GM23338 (cell line): ENCODE measurements around the gene NRF1. TPM values are rescaled to one million over a fixed set of nuclear protein-coding genes. Genes with fewer than 3 reads are reported as not detected.

ENCODE experiments used
- ATAC-seq: fragments of 200-7000 bp; cut with Tn5 transposase; 3 replicates; pipeline ENCODE4 v1.9.1; 2020
- DNase-seq: peaks from one replicate; pipeline ENCODE4 v3.0.0-alpha.2; 2015; ENCODE audit warnings: low spot score
- H2AFZ ChIP-seq: fragments of 200-600 bp; sonication (generic); 2 replicates; pipeline ENCODE4 v1.8.0; 2016; ENCODE audit warnings: antibody characterized with exemption, mild to moderate bottlenecking, moderate library complexity
- H3F3A ChIP-seq: fragments of 200-600 bp; sonication (generic); replicated peaks from 2 replicates; pipeline ENCODE4 v1.8.0; 2017; ENCODE audit warnings: antibody characterized with exemption, mixed run types, low read depth
- H3K27ac ChIP-seq: fragments of 200-600 bp; sonication (generic); 2 replicates; pipeline ENCODE4 v1.6.1; 2016; ENCODE audit warnings: low read depth
- H3K27me3 ChIP-seq: fragments of 200-600 bp; sonication (generic); 2 replicates; pipeline ENCODE4 v1.8.0; 2016; ENCODE audit warnings: mild to moderate bottlenecking, mixed run types, moderate library complexity; ENCODE audit not compliant: insufficient read depth
- H3K36me3 ChIP-seq: fragments of 200-600 bp; sonication (generic); 2 replicates; pipeline ENCODE4 v1.8.0; 2016; ENCODE audit warnings: mild to moderate bottlenecking; ENCODE audit not compliant: insufficient read depth
- H3K4me1 ChIP-seq: fragments of 200-600 bp; sonication (generic); 2 replicates; pipeline ENCODE4 v1.8.0; 2016; ENCODE audit warnings: mild to moderate bottlenecking, moderate library complexity; ENCODE audit not compliant: insufficient read depth
- H3K4me2 ChIP-seq: fragments of 200-600 bp; sonication (generic); 2 replicates; pipeline ENCODE4 v1.7.1; 2017; ENCODE audit warnings: mixed run types
- H3K4me3 ChIP-seq: fragments of 200-600 bp; sonication (generic); 2 replicates; pipeline ENCODE4 v1.6.1; 2016; ENCODE audit warnings: mixed run types
- H3K79me2 ChIP-seq: fragments of 200-600 bp; sonication (generic); replicated peaks from 2 replicates; pipeline ENCODE4 v1.8.0; 2017; ENCODE audit warnings: mild to moderate bottlenecking; ENCODE audit not compliant: insufficient read depth
- H3K9me2 ChIP-seq: fragments of 200-600 bp; sonication (generic); 2 replicates; pipeline ENCODE4 v1.8.0; 2017; ENCODE audit not compliant: insufficient read depth
- H4K20me1 ChIP-seq: fragments of 200-600 bp; sonication (generic); replicated peaks from 2 replicates; pipeline ENCODE4 v1.8.0; 2017; ENCODE audit warnings: mild to moderate bottlenecking; ENCODE audit not compliant: insufficient read depth
- H3K27ac Mint-ChIP-seq: 2 replicates; pipeline ENCODE4 v1.8.0; 2020; ENCODE audit warnings: inconsistent platforms, mild to moderate bottlenecking, moderate library complexity, mixed read lengths
- H3K27me3 Mint-ChIP-seq: 3 replicates; pipeline ENCODE4 v1.8.0; 2022; ENCODE audit warnings: low read depth, mild to moderate bottlenecking, moderate library complexity, mixed read lengths, inconsistent platforms; ENCODE audit not compliant: insufficient read depth, poor library complexity
- H3K36me3 Mint-ChIP-seq: 3 replicates; pipeline ENCODE4 v1.8.0; 2021; ENCODE audit warnings: low read depth, mild to moderate bottlenecking, inconsistent platforms, moderate library complexity, mixed read lengths
- H3K4me1 Mint-ChIP-seq: 3 replicates; pipeline ENCODE4 v1.8.0; 2020; ENCODE audit warnings: mild to moderate bottlenecking, inconsistent platforms, mixed read lengths
- H3K4me3 Mint-ChIP-seq: 3 replicates; pipeline ENCODE4 v1.8.0; 2021; ENCODE audit warnings: moderate library complexity, mild to moderate bottlenecking, inconsistent platforms, mixed read lengths
- H3K9me3 Mint-ChIP-seq: 3 replicates; pipeline ENCODE4 v1.8.0; 2020; ENCODE audit warnings: moderate library complexity, mild to moderate bottlenecking, inconsistent platforms, mixed read lengths
- CREB1 ChIP-seq: fragments of 250-450 bp; sonication (Bioruptor Pico); IDR thresholded peaks from 2 replicates; pipeline ENCODE4 v1.5.0; 2020; ENCODE audit warnings: low read depth, mild to moderate bottlenecking, moderate library complexity
- EZH2 ChIP-seq: fragments of 200-600 bp; sonication (generic); IDR thresholded peaks from one replicate; pipeline ENCODE4 v1.8.0; 2017; ENCODE audit warnings: antibody characterized with exemption, mild to moderate bottlenecking, low read depth; ENCODE audit not compliant: unreplicated experiment
- EZH2phosphoT487 ChIP-seq: fragments of 200-600 bp; sonication (generic); IDR thresholded peaks from one replicate; pipeline ENCODE4 v1.8.1; 2018; ENCODE audit warnings: antibody characterized with exemption; ENCODE audit not compliant: unreplicated experiment
- NANOG ChIP-seq: IDR thresholded peaks from 2 replicates; pipeline ENCODE4 v1.6.1; 2016; ENCODE audit warnings: antibody characterized with exemption, borderline replicate concordance
- POLR2AphosphoS5 ChIP-seq: IDR thresholded peaks from 2 replicates; pipeline ENCODE4 v1.6.1; 2016; ENCODE audit warnings: antibody characterized with exemption, low read depth
- STAT1 ChIP-seq: IDR thresholded peaks from one replicate; pipeline ENCODE4 v1.6.1; 2016; ENCODE audit warnings: antibody characterized with exemption; ENCODE audit not compliant: unreplicated experiment
- ZNF114 ChIP-seq: fragments of 250-450 bp; sonication (Bioruptor Pico); IDR thresholded peaks from 2 replicates; pipeline ENCODE4 v1.5.0; 2020; ENCODE audit warnings: mild to moderate bottlenecking, moderate library complexity
- polyA plus RNA-seq: library from polyadenylated mRNA; unstranded; fragments of >200 nt; fragmentation: Nextera tagmentation; extraction: Ambion mirVana; gene quantifications from 2 replicates; pipeline ENCODE4 v1.2.1, GENCODE V29; 2016
- total RNA-seq: library from RNA; depleted of rRNA; stranded (reverse); fragments of >200 nt; shearing (Covaris generic); gene quantifications from 2 replicates; pipeline ENCODE4 v1.2.3, GENCODE V29; 2014
- TF ChIP-seq, protein P1 (sequence below): IDR thresholded peaks from 2 replicates; pipeline ENCODE4 v1.6.1; 2016; ENCODE audit warnings: antibody characterized with exemption
- TF ChIP-seq, protein P2 (sequence below), 2 experiments: fragments of 200-600 bp in 1 of 2; sonication (generic) in 1 of 2; conservative IDR thresholded peaks; 2 replicates each; pipeline versions ENCODE4 v1.5.1 to v1.6.1; 2016 to 2017; ENCODE audit warnings: antibody characterized with exemption in 2 of 2, low read depth in 2 of 2, mild to moderate bottlenecking in 2 of 2, moderate library complexity in 1 of 2
- TF ChIP-seq, protein P3 (sequence below): IDR thresholded peaks from one replicate; pipeline ENCODE4 v1.6.1; 2018; ENCODE audit warnings: antibody characterized with exemption; ENCODE audit not compliant: unreplicated experiment

The NRF1 gene
- total and polyA plus RNA-seq, 2 experiments from 2014 or later = 5.3 to 24.6 TPM

DNA sequence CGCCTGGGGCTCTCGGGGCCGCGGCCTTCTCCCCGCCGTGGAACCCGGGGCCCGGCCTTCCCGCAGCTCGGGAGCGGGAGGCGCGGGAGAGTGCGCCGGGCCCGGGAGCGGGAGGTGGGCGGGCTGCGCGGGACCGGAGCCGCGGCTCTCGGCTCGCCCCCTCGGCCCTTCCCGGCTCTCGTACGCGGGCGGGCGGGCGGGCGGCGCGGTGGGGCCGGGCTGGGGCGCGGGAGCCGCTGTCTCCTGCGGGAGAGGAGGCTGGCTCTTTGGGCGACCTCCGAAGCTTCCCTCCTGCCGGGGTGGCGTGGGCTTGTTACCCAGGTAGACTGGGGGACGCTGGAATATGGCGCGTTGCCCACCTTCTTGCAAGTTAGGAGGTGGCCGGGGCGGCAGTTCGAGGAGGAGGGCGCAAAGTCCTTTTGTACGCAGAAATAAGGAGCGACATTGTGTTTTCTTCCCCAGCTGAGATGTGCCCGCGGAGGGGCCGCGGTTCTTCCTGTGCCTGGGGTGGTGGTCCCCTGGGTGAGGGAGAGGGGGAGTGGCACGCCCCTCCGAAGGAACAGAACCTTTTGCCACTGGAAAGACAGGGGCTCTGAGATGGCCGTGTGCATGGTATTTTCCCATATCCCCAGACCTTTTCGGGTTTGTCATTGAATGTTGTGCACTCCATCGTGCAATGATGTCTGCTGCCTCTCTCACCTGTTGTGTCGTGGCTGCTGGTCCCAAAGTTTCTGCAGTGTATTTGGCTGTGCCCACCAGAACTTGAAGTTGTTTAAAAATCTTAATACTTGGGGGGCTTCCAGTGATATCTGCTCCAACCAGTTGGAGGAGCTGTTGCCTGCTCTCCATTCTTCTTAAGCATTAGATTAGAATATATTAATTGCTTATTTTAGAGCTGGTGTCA lies 844 bp downstream of the NRF1 start:
- Histone ChIP-seq H3K4me2 (peak overlapping the region; percentile 98), H3K9me2 (no peaks in the 10 kb centered on the region), H3K27ac (no peak overlapping the region), H3K36me3 (no peaks in the 10 kb centered on the region; the same call in 1 of the 2 replicates), H4K20me1 (peaks cover 52% of the 10 kb centered on the region), H3K27me3 (no peaks in the 10 kb centered on the region), H3K79me2 (peaks cover 57% of the 10 kb centered on the region), H3K4me3 (peak overlapping the region; percentile 84), H2AFZ (no peak overlapping the region), H3F3A (no peaks in the 10 kb centered on the region), H3K4me1 (peaks cover 32% of the 10 kb centered on the region)
- Mint-ChIP-seq H3K27me3 (peaks cover 11% of the 10 kb centered on the region), H3K27ac (peak overlapping the region; percentile 64), H3K4me3 (peak overlapping the region; percentile 91), H3K36me3 (peaks cover 14% of the 10 kb centered on the region), H3K4me1 (peaks cover 37% of the 10 kb centered on the region), H3K9me3 (no peaks in the 10 kb centered on the region; the same call in 2 of the 3 replicates)
- TF ChIP-seq, protein P1, sequence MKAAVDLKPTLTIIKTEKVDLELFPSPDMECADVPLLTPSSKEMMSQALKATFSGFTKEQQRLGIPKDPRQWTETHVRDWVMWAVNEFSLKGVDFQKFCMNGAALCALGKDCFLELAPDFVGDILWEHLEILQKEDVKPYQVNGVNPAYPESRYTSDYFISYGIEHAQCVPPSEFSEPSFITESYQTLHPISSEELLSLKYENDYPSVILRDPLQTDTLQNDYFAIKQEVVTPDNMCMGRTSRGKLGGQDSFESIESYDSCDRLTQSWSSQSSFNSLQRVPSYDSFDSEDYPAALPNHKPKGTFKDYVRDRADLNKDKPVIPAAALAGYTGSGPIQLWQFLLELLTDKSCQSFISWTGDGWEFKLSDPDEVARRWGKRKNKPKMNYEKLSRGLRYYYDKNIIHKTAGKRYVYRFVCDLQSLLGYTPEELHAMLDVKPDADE = no peak
- TF ChIP-seq CREB1 (CRISPR knock-in tag) = no peak
- no peak for TF ChIP-seq EZH2phosphoT487
- no peak for TF ChIP-seq POLR2AphosphoS5
- TF ChIP-seq, protein P2, sequence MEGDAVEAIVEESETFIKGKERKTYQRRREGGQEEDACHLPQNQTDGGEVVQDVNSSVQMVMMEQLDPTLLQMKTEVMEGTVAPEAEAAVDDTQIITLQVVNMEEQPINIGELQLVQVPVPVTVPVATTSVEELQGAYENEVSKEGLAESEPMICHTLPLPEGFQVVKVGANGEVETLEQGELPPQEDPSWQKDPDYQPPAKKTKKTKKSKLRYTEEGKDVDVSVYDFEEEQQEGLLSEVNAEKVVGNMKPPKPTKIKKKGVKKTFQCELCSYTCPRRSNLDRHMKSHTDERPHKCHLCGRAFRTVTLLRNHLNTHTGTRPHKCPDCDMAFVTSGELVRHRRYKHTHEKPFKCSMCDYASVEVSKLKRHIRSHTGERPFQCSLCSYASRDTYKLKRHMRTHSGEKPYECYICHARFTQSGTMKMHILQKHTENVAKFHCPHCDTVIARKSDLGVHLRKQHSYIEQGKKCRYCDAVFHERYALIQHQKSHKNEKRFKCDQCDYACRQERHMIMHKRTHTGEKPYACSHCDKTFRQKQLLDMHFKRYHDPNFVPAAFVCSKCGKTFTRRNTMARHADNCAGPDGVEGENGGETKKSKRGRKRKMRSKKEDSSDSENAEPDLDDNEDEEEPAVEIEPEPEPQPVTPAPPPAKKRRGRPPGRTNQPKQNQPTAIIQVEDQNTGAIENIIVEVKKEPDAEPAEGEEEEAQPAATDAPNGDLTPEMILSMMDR (conservative IDR thresholded peaks at IDR 0.05; ENCODE audit: low read depth in 2 of 2) = peak; percentile 65 to 78
- ATAC-seq (peak; percentile 12; the same call in 2 of the 3 replicates), DNase-seq (peak; percentile 40)

DNA sequence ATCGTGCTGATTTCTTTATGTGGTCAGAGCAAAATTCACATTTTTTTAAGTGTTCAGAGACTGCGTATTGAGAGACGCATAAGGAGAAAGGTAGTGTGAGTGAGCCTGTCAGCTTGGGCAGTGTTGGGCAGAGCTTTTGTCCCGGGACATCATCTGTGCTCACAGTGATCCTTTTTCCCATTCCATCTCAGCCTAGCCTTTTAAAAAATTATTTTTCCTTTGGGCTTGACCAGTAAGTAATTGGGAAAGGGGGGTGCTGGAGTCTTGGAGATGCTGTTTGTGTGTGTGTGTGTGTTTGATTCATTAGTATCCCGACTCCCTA lies 1.5 kb downstream of the NRF1 start:
- peaks cover 43% of the 10 kb centered on the region for H3K4me1 Mint-ChIP-seq
- H3K4me2 ChIP-seq = peak overlapping the region; percentile 98
- TF ChIP-seq EZH2phosphoT487 = no peak
- no peak for TF ChIP-seq EZH2
- TF ChIP-seq CREB1 (CRISPR knock-in tag) = no peak
- TF ChIP-seq, protein P1 = no peak
- no peak for TF ChIP-seq POLR2AphosphoS5
- no peak for TF ChIP-seq STAT1
- TF ChIP-seq, protein P2 (conservative IDR thresholded peaks at IDR 0.05; ENCODE audit: low read depth in 2 of 2) = no peak; a peak in 1 of 4 replicates
- TF ChIP-seq NANOG = no peak
- TF ChIP-seq ZNF114 (CRISPR knock-in tag) = no peak
- TF ChIP-seq, protein P3, sequence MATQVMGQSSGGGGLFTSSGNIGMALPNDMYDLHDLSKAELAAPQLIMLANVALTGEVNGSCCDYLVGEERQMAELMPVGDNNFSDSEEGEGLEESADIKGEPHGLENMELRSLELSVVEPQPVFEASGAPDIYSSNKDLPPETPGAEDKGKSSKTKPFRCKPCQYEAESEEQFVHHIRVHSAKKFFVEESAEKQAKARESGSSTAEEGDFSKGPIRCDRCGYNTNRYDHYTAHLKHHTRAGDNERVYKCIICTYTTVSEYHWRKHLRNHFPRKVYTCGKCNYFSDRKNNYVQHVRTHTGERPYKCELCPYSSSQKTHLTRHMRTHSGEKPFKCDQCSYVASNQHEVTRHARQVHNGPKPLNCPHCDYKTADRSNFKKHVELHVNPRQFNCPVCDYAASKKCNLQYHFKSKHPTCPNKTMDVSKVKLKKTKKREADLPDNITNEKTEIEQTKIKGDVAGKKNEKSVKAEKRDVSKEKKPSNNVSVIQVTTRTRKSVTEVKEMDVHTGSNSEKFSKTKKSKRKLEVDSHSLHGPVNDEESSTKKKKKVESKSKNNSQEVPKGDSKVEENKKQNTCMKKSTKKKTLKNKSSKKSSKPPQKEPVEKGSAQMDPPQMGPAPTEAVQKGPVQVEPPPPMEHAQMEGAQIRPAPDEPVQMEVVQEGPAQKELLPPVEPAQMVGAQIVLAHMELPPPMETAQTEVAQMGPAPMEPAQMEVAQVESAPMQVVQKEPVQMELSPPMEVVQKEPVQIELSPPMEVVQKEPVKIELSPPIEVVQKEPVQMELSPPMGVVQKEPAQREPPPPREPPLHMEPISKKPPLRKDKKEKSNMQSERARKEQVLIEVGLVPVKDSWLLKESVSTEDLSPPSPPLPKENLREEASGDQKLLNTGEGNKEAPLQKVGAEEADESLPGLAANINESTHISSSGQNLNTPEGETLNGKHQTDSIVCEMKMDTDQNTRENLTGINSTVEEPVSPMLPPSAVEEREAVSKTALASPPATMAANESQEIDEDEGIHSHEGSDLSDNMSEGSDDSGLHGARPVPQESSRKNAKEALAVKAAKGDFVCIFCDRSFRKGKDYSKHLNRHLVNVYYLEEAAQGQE = no peak

More for the DNA sequence above, 1.5 kb downstream of the NRF1 start:
- Histone ChIP-seq H3K4me1 (peaks cover 38% of the 10 kb centered on the region), H3K27ac (no peak overlapping the region), H3F3A (no peaks in the 10 kb centered on the region), H2AFZ (no peak overlapping the region), H3K79me2 (peaks cover 63% of the 10 kb centered on the region), H4K20me1 (peaks cover 57% of the 10 kb centered on the region), H3K36me3 (no peaks in the 10 kb centered on the region; the same call in 1 of the 2 replicates), H3K9me2 (no peaks in the 10 kb centered on the region), H3K4me3 (peak overlapping the region; percentile 84), H3K27me3 (no peaks in the 10 kb centered on the region)
- H3K36me3 Mint-ChIP-seq = peaks cover 14% of the 10 kb centered on the region
- H3K9me3 Mint-ChIP-seq = no peaks in the 10 kb centered on the region; the same call in 2 of the 3 replicates
- ATAC-seq (no peak), DNase-seq (no peak)
- H3K27ac Mint-ChIP-seq = no peak overlapping the region
- H3K4me3 Mint-ChIP-seq = peak overlapping the region; percentile 91
- H3K27me3 Mint-ChIP-seq = peaks cover 11% of the 10 kb centered on the region
